HG03064 (cell line): ENCODE results near the gene EIPR1.
A peak's percentile ranks its signal among the peaks of the same experiment; 100 is the strongest.

Experiments used
- ATAC-seq: cut with Tn5 transposase; IDR thresholded peaks from one replicate; pipeline ENCODE4 v1.9.1; 2021; ENCODE audit warnings: low read depth; ENCODE audit not compliant: unreplicated experiment

Gene EIPR1

DNA sequence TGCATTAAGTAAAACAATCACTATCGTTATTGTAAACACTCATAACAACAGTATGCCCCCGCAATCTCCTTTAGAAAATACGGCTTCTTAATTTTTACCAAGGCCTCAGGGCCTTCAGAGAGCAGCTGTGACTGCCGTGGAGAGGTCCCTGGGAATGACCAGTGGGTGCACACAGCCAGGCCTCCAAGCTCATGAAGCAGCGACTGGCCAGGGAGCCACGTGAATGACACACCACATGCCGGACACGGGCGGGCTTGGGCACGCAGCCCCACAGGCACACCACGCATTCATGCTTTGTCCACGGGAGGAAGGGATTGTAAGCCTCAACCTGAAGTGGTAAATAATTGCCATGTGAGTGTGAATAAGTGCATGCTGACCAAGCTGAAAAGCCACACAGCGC lies 121.0 kb downstream of the EIPR1 start:
- ATAC-seq, result no peak

DNA sequence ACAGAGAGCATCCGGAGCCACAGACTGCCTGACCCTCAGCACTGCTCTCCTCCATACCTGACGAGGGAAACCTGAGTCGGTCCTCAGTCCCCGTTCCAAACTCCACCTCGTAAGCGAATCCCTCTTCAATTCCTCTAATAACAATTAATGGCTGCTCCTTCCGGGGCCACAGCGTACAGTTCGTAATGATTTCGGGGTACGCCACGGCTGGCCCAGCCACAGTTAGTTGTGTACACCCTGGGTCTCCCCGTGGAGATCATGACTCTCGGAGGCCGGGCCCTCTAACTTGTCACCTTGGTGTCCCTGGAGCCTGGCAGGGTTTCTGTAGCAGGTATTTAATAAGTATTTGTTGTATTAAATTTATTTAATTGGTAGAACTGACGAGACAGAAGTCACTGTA lies 121.5 kb downstream of the EIPR1 start:
- no peak for ATAC-seq

DNA sequence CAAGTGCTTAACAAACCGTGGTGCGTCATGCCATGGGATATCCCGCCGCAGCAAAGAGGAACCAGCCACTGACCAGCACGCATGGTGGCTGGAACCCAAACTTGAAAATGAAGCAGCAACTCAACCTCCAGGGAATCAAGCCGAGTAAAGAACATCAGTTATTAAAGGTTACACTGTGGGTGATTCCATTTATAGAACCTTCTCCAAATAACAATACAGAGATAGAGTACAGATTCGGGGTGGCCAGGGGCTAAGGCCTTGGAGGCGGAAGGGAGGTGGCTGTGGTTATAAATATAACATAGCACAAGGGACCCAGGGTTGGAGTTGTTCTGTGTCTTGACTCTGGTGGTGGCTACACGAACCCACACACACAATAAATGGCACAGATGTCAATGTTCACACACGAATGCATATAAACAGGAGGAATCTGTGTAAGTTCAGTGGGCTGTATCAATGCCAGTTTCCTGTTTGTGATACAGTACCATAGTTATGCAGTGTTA lies 123.1 kb downstream of the EIPR1 start:
- ATAC-seq, result peak; percentile 63

DNA sequence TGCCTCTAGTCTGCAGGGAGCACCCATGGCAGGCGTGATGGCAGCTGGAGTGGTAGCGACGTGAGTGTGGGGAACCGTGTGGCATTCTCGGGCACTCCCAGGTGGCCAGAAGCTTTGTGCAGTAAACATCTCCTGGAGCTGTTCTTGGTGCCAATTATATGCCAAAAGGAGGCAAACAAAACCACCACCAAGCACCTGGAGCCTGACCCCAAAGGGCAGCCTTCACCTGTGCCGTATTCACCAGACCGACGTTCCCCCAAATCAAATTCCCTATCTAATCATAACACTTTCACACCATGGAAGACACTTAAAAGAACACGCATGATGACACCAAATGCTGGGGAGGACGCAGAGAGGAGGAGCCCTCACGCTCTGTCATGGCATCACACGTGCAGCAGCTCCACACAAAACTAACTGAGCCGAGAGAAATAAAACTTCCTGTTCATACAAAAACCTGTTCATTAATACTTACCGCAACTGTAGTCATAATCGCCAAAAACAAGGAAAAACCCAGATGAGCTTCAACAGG lies 123.6 kb downstream of the EIPR1 start:
- no peak for ATAC-seq

DNA sequence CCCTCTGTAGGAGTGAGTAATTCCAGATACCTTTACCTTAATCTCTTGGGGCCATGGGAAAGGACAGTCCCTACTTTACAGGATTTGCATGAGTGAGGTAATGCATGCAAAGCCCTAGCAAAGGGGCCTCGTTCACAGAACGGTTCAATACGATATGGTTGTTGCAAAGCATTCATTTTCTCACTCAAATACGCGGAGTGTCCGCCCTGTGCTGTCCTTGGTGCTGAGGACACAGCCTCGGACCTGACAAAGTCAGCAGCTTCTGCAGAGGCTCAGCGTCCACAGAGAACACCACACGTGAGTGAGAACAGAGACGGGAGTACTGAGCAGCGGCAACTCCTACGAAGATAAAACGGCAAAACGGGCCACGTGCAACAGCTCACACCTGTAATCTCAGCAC lies 125.7 kb downstream of the EIPR1 start:
- no peak for ATAC-seq

DNA sequence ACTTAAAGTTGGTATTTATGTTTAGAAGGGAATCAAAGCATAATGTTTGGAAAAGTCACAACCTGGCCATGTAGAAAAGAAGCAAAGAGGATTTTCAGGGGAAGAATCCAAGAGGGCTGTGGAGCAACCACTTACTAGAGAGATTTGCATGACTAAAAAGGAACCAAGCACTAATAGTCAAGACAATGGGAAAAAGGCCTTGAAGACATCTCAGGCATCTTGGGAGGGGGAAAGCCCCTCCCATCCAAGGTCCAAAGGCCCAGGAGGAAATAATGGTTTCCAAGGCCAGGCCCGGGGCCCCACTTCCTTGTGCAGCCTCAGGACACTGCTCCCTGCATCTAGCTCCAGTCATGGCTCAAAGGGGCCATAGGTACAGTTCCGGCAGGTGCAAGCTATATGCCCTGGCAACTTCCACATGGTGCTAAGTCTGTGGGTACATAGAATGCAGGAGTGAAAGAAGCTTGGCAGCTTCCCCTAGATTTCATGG lies 128.1 kb downstream of the EIPR1 start:
- no peak for ATAC-seq

DNA sequence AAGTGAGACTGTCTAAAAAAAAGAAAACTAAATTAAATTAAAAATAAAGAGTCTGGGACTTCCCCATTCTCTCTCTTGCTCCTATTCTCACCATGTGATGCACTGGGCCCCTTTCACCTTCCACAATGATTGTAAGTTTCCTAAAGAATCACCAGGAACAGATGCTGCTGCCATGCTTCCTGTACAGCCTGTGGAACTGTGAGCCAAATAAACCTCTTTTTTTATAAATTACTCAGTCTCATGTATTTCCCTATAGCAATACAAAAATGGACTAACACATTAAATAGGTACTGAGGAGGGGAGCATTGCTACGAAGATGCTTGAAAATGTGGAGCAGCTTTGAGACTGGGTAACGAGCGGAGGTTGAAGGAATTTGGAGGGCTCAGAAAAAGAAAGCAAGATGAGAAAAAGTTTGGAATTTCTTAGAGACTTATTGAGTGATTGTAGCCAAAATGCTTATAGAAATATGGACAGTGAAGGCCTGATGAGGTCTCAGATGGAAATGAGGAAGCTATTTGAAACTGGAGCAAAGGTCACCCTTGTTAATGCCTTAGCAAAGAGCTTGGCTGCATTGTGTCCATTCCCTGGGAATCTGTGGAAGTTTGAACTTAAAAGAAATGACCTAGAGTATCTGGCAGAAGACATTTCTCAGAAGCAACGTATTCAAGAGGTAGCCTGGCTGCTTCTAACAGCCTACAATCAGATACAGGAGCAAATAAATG lies 128.7 kb downstream of the EIPR1 start:
- ATAC-seq, result no peak

DNA sequence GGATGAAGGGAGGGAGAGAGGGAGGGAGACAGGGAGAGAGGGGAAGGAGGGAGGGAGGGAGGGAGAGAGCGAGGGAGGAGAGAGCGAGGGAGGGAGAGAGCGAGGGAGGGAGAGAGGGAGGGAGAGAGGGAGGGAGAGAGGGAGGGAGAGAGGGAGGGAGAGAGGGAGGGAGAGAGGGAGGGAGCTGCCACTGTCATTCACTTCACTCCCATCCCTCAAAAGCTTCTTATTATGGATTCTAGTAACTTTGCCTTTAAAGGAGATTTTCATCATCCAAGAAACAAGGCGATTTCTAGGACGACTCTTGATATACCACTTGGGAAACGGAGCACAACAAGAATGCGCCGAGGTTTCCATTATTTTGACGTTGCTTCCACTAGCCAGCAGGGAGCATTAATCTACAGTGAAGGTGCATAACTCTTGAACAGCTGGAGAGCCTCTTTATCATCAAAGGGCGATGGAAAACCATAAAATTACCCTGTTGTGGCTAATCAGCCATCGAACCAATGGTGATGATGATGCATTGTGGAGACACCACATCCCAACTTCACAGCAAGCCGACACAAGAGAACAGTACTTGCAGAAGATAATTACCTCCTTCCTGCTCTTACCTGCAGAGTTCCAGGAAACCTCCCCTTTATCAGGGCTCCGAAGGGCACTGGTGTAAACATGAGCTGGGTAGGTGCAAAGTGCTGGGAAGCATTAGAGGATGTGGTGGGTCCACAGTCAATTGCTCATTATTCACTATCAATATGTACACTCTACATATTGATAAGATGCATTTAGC lies 130.5 kb downstream of the EIPR1 start:
- no peak for ATAC-seq

DNA sequence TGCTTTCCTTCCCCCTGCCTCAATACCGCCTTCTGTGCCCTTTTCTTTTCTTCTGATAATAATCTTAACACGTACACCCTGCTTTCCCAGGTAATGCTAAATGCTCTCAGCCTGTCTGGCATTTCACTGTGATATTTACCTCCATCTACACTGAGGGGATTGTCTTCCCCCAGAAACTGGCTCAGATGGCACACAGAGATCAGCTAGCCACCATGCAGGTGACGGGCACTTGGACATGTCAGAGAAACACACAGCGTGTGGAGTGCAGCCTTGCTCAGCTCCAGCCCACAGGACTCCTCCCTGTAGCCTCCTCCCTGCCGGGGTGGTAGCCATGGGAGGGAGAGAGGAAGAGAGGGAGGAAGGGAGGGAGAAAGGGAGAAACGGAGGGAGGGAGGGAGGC lies 131.2 kb downstream of the EIPR1 start:
- ATAC-seq, result no peak

DNA sequence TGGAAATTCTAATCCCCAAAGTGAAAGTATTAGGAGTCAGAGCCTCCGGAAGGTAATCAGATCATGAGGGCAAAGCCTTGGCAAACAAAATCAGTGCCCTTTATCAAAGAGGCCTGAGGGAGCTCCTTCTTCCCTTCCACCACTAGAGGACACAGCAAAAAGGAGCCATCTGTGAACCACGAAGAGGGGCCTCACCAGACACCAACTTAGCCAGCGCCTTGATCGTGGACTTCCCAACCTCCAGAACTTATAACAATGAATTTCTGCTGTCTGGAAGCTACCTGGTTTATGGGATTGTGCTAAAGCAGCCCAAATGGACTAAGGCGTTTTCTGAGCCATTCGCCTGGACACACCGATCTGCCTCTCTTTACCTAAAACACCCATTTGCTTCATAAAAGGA lies 133.1 kb downstream of the EIPR1 start:
- ATAC-seq, result no peak

DNA sequence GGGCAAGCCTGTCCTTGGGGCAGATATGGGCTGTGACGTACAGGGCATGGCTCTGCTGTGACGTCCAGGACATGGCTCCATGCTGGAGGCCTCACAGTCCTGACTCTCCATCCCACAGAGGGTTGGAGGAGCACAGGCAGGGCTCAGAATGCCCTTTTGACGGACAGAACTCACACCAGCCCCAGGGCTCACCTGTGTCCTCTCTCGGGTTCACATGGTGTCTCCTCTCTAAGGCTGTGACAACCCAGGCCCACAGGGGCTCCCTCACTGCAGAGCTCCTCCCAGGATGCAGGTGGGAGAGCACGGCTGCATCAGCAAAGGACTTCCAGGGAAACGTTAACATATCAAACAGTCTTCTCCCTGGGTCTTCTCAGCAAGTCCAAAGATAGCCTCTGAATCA lies 133.8 kb downstream of the EIPR1 start:
- ATAC-seq, result no peak

DNA sequence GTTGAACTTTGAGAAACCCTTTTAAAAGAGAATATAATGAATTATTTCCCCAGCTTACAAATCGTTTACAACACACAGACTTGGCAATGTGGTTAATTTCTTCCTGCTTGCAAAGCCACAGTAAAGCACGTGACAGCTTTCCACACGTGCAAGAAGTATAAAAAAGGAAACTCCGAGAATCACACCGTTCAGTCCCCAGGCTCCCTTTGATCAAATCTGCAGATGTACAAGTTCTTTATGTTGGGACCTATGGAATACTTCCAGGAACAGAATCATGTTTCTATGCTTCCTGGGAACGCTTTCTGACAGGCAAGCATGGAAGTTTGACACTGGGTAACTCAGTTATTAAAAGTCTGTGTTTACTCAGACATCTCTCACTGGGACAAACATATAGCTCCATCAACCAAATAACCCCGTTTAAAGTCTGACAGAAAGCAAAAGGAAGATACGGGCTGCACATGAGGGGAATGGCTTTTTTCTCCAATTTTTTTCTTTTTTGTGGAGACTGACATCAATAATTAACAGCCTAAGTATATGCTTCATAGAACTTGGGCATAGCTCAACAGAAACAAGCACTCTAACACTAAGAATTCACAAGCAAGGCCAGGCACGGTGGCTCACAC lies 134.8 kb downstream of the EIPR1 start:
- ATAC-seq, result peak; percentile 78

DNA sequence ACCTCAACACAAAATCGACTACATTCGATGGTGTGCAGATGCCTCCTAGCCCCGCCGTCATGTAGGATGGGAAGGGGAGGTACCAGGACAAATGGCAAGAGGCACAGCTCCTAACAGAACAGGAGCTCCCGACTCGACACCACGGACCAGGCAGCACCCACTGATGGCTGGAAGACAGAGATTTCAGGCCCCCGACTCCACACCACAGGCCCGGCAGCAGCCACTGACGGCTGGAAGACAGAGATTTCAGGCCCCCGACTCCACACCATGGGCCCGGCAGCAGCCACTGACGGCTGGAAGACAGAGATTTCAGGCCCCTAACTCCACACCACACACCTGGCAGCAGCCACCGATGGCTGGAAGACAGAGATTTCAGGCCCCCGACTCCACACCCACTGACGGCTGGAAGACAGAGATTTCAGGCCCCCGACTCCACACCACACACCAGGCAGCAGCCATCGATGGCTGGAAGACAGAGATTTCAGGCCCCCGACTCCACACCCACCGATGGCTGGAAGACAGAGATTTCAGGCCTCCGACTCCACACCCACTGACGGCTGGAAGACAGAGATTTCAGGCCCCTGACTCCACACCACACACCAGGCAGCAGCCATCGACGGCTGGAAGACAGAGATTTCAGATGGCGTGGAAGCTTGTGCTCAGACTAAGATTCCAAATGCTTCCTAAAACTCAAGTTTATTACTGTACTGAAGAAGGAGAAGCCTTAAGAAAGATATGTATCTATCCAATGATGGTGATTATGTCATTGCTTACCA lies 135.5 kb downstream of the EIPR1 start:
- peak; percentile 12 for ATAC-seq

DNA sequence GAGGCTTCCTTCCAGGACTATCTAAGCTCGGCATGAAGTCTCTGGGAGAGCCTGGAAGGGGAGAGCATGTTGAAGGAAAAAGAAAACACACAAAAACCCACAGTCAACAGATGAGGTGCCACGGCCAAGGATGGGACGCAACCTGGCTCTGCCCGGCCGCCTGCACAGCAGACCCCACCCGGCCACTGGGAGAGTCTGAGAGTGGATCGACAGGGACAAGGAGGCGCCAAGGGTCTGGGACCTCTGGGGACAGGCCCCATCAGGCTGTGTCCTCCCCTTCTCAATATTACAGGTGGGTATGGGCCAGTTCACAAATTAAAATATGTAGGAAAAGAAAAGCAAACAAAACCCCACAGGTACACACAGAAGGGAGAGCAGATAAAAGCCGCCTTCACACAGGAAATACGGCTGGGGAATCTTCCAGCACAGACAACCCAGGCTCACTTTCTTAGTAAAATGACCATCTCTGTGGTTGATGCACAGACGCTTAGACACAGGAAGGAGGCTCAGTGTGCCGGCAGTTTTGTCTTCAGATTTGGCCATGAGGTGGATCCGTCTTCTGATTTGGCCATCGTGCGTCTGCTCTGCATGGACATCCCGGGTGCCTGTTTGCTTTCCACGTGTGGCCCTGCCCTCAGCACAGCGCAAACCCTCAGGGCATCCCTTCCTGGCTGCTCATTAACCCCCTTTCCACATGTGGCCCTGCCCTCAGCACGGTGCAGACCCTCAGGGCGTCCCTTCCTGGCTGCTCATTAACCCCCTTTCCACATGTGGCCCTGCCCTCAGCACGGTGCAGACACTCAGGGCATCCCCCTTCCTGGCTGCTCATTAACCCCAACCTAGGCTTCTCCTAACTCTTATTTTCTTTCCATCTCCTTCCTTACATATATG lies 138.4 kb downstream of the EIPR1 start:
- peak; percentile 64 for ATAC-seq

DNA sequence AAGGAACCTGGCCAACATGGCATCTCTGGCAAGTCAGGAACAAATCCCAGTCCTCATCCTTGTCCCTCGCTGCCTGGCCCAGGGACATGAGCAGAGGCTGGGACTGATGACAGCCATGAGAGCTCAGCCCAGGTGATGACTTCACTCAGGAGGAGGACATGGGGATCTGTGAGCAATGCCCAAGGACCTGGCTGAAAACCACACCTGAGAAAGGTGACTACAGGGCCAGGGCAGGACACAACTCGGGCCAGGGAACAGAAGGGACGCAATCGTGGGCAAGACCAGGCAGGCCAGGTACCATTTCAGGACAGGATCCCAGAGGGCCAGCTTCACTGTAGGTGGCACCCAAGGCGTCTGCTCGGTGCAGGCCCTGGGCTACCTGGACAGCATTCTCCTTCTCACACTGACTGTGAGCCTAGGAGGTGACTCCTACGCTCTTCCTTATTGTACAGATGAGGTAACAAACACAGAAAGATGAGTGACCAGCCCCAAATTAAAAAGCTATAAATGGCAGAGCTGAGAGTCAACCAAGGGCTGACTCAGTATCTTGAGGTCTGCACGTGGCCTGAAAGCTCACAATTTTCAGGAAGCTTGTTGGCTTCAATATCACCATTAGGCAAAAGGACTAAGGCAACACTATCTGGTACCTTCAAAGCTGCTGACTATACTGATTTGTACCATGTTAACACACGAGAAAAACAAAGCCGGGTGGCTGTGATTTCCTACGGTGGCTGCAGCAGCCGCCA lies 141.1 kb downstream of the EIPR1 start:
- ATAC-seq, result no peak

DNA sequence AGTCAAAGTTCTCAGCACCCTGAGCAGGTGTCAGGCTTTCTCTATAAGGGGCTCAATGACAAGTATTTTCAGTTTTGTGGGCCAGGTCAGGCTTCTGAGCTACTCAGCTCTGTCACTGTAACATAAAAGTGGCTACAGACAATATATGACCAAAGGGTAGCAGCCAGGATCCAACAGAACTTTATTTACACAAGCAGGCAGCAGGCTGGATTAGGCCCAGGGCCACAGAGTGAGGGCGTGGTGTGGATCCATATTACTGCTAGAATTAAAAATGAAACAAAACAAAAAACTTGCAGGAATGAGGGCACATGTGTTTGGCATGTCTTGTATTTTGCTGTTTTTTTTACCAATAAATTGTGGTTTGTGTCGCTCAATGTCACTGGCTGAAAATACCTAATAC lies 143.7 kb downstream of the EIPR1 start:
- ATAC-seq, result no peak

DNA sequence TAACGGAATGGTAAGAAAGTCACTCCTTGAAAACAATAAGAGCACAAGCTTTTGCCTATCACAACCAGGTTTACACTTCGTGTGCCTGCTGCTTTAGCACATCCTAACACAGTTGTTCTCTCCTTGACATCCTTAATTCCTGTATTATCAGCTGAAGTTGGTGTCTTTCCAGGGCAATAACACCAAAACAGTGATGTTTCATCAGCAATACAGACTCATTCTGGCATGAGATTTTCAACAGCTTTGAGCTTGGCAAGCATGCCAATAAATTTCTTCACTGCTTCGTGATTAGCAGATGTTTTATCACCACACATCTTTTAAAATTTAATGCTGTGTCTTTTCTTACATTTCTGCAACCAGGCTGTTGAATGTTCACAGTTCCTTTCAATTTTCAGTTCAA lies 148.4 kb downstream of the EIPR1 start:
- no peak for ATAC-seq

DNA sequence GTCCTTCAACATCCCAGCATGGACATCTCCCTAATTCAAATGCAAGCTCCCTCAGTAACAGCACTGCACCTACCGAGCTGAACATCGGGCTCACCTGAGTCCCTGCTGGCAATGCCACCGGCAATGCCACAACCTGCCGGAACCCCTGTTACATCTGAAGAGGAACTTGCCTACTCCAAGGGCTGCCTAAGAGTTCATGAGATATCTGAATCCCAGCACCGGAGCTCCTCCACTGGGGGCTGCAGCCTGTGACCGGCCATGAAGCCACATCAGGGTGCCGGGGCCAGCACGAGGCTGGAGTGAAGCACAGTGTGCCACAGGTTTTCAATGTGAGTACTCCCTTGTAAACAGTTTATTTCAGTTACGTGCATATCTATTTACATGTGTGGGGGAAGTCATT lies 152.9 kb downstream of the EIPR1 start:
- ATAC-seq, result no peak
